HG02852 (cell line): ENCODE data around the gene NEDD4.
A peak's percentile ranks its signal among the peaks of the same experiment; 100 is the strongest.
"Not testable (repeated sequence)": the region's sequence is repeated elsewhere in the genome, so short reads cannot be mapped to it uniquely, and the experiment has no call there.

Experiments used
- ATAC-seq: cut with Tn5 transposase; IDR thresholded peaks from one replicate; pipeline ENCODE4 v1.9.1; 2021; ENCODE audit warnings: mild to moderate bottlenecking, moderate library complexity; ENCODE audit not compliant: unreplicated experiment

Gene NEDD4

GRCh38 chr15:55993111-55993803, at the start of gene NEDD4:
Gene NEDD4 (minus strand): TSS chr15:55993612. CDS start chr15:55993555, 57 bp downstream.
- peak; percentile 92 for ATAC-seq

- no peak for ATAC-seq
Measured at GRCh38 chr15:56042498-56042897, 49.1 kb upstream of the NEDD4 start.

- ATAC-seq, result no peak
Measured at GRCh38 chr15:56042031-56042430, 48.6 kb upstream of the NEDD4 start.

GRCh38 chr15:56040081-56041035, 46.9 kb upstream of the NEDD4 start:
- ATAC-seq, result no peak

GRCh38 chr15:56038707-56039106, 45.3 kb upstream of the NEDD4 start:
- no peak for ATAC-seq

GRCh38 chr15:56038015-56038414, 44.6 kb upstream of the NEDD4 start:
- ATAC-seq, result no peak

- ATAC-seq, result no peak
Measured at GRCh38 chr15:56036546-56037067, 43.2 kb upstream of the NEDD4 start.

GRCh38 chr15:56035166-56035565, 41.8 kb upstream of the NEDD4 start:
- ATAC-seq, result no peak

- no peak for ATAC-seq
Measured at GRCh38 chr15:56034514-56034913, 41.1 kb upstream of the NEDD4 start.

GRCh38 chr15:56032373-56032772, 39.0 kb upstream of the NEDD4 start:
- ATAC-seq, result no peak

GRCh38 chr15:56031836-56032235, 38.4 kb upstream of the NEDD4 start:
- ATAC-seq, result no peak

GRCh38 chr15:56031402-56031801, 38.0 kb upstream of the NEDD4 start:
- no peak for ATAC-seq

- ATAC-seq, result no peak
Measured at GRCh38 chr15:56028430-56028829, 35.0 kb upstream of the NEDD4 start.

GRCh38 chr15:56023160-56023559, 29.7 kb upstream of the NEDD4 start:
- ATAC-seq, result not testable (repeated sequence)

- no peak for ATAC-seq
Measured at GRCh38 chr15:56019819-56020486, 26.5 kb upstream of the NEDD4 start.

- ATAC-seq, result no peak
Measured at GRCh38 chr15:56019060-56019793, 25.8 kb upstream of the NEDD4 start.

GRCh38 chr15:56017920-56018319, 24.5 kb upstream of the NEDD4 start:
- no peak for ATAC-seq

- ATAC-seq, result no peak
Measured at GRCh38 chr15:56017511-56017910, 24.1 kb upstream of the NEDD4 start.

- ATAC-seq, result no peak
Measured at GRCh38 chr15:56016281-56016680, 22.9 kb upstream of the NEDD4 start.

- no peak for ATAC-seq
Measured at GRCh38 chr15:56014677-56015076, 21.3 kb upstream of the NEDD4 start.
